Islet precursor cell (in vitro differentiated cells): ENCODE results near the gene COL4A2.

Experiments used
- DNase-seq: peaks from one replicate; pipeline ENCODE4 v3.0.0-alpha.2; 2018

The COL4A2 gene

DNA sequence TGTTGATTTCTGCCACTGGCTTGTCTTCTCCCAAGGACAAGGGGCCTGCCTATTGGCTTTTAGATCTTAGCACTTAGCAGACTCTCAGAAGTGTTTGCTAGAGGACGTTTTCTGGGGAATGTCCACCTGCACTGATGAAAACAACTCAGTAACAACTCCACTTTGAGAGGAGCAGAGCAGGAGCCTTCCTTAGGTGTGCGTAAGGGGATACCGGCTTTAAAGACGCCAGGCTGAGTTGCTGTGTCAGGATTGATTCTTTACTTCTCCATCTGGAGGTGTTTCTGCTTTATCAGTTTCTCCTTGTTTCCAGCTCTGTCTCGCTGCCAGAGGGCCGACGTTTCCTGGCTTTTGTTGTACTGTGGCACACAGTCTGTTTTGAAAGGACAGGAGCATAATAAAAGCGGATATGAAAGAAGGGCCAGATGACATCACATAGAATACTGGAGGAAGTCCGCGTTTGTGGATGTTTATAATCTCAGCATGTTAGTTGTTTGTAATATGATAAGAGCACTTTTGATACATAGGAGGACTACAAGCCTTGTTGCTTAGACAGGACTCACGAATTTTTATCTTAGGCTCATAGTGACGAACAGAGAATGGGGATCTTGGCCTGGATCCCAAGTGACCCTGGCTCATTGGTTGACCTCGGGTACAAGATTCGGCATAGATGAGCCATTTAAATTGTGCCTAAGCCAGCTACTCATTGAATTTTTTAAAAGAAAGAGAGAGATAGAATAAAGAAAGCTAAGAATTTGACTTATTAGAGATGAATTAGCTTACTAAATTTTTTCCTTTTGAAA lies 34.6 kb downstream of the COL4A2 start:
- DNase-seq = no peak

DNA sequence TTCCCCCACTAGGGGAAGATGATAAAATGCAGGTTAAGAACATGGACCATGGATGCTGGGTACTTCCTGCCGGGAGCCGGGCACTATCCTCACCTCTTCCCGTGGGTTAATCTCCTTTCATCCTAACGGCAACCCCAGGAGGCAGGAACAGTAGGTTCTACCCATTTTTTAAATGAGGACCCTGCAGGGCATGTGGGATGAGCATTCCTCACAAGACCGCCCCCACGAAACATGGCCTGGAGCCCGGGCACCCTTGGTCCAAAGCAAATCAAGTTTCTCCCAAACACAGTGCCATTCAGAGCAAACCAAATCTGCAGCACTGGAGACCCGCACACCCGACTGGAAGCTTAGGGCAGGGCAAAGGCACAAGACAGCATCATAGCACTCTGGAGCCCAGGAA lies 35.4 kb downstream of the COL4A2 start:
- DNase-seq = no peak

DNA sequence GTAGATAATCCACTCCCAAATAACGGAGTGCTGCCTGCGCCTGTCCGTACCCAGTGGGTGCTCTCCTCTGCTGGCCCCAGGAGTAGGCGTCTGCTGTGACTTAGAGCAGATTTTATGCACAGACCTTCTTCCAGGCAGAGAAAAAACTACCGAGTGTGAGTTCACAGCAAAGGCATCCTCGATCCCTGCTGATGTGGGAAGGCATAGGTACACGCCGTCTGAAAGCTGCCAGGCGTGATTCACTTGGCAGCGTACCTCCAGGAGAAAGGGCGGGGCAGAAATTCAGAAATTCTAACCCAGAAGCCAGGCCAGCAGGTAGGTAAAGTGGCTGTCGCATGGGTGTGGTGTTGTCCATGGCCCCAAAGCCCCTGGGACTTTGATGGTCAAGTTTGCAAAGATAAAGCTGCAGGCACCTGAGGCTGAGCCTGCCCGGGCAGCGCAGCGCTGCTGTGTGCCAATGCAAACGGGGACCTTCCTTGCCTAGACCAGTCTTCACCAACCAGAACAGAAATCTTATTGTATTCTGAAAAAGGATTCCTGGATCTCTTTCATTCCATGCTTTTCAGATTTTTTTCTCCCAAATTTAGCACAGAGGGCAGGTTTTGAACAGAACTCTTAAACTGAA lies 36.3 kb downstream of the COL4A2 start:
- no peak for DNase-seq

DNA sequence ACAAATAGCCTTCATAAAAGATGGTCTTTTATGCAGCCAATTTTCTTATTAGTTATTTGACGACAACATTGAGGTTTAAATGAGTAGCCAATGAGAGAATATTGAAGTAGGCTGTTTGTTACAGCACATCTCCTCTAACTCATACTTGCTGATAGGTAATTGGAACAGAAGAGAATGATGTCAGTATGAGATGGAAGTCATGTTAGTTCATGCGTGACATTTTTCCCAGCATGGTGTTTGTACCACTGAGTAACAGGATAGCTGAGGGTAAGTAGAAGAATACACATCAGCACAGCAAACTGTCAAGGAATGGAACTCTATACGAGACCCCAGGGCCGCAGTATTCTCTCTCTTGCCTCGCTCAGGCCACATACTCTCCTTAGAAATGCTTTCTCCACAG lies 37.2 kb downstream of the COL4A2 start:
- DNase-seq = no peak

DNA sequence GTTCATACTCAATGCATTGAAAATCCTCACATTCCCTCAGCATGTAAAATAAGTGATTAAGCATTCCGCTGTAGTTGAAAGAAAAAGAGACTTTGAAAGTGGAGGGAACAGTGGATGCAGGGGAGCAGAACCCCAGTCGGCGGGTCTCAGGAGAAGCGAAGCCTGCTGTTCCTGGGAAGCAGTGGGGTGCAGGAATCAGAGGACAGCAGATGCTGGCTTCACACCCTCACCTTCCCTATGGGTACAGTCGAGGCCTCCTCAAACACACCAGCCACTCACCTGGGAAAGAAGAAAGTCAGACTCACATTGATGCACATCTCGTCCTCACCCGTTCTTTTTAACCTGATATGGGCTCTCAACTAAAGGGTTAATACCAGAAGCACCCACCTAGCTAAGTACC lies 38.2 kb downstream of the COL4A2 start:
- no peak for DNase-seq

DNA sequence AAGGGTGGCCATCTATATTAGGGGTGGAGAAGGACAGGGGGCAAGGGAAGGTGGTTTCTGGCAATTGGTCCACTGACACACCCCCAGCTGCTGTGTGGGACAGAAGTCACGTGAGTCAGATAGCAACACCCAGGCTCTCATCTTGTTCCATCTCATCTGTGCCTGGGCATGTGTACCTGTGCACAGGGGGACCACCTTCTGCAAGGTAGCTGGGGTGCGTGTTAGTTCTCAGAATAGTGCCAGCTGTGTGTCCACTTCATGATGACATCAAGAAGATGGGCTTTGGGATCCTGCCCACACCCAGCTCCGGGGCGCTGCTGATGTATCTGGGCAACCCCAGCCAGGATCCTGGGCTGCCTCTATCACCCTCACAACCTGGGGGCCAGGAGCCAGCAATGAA lies 38.6 kb downstream of the COL4A2 start:
- DNase-seq = no peak

DNA sequence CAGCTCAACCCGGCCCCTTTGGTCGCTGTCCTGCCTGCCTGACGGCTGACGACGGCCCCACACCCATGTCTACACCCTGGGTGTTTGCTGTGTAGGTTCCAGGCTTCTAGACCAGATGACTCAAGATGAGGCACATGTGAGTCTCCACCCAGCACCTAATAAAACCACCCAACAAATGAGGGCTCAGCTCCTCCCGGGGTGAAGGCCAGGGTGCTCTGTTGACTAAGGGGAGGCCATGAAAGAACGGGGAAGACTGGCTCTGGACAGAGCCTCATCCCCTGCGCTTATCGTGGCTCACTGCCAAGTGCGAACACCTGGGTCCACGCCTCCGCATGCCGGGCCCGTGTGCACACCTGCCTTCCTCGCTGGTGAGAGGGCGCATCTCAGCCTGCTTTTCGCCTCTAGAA lies 39.6 kb downstream of the COL4A2 start:
- DNase-seq = no peak

DNA sequence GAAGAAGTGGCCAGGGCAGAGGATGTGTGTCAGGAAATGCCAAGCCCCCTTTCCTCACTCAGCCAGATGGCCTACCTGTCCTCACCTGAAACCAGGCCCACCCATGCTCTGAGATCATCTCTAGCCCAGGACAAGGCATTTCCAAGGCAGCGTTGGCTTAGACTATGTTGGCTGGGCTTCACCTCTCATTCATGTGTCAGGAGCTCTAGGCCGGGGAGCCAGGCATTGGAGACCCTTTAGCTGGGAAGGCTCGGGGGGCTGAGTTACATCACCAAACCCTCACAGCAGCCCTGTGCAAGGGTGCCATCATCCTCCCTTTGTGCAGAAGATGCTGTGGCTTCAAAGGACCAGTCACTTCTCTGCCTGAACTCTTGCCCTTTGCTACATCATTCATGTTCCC lies 40.0 kb downstream of the COL4A2 start:
- no peak for DNase-seq

DNA sequence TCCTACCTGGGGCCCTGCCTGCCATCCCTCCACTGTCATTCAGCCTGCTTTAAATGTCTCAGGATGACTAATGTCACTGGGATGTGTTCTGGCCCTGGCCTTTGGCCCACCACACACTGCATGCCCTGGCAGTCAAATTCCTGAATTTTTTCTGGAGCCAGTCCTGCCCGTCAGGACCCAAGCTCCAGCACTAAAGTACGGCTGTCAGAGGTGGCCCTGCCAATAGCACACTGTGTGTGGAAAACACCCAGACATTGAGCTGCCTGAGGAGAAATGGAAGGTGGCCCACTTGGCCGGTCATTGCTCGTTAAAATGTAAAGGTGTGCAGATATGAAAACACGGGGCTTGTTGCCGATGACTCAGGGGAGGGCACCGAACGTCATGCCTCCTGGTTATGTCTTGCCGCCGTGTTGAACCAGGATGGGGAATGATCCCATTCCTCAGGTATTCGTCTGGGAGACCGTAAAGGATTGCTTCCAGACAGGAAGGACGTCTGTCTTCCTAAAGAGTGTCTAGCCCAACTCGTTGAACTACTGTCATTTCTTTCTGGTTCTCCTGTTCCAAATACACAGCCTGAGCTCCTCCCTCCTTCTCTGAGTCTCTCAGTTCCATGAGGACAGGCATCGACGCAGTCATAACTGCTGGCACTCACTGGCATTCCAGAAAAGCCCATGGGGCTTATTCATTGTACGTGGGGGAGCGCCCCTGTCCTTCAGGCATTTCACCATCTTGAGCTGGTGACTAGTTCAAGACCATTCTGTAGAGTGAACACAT lies 40.6 kb downstream of the COL4A2 start:
- peak; percentile 96 for DNase-seq

DNA sequence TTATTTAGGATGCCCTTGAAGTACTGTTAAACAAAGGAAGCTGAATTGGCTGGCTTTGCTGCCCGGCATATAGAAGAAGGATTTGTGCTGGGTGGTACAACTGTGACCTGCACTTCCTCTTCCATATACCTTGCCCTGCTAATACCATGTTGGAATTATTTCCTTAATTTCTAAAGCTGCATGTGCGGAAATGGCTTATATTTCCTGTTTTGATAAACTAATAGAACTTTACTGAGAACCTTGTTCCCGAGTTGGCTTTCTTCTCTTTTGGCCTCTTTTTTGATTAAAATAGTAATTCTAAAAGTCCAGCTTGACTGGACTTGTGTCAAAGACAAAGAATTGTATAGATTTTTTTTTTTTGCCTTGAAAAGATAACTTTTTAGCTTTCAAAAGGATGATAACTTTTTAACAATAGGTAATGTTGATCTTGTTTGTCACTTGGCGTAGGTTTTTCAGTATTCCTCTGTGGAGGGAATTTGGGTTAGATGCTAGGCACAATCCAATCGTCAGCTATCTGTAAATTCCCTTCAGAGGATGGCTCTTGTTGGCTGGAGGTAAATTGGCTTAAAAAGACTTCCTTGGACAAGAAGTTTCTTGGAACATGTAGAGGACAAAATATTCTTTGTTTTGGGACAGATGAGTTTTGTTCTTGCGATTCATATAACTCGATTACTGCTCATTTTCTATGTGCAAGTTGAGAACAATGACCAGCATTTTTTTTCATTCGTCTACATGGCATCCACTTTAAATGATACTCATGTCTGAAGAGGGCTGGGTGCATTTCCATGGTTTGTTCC lies 41.4 kb downstream of the COL4A2 start:
- no peak for DNase-seq

DNA sequence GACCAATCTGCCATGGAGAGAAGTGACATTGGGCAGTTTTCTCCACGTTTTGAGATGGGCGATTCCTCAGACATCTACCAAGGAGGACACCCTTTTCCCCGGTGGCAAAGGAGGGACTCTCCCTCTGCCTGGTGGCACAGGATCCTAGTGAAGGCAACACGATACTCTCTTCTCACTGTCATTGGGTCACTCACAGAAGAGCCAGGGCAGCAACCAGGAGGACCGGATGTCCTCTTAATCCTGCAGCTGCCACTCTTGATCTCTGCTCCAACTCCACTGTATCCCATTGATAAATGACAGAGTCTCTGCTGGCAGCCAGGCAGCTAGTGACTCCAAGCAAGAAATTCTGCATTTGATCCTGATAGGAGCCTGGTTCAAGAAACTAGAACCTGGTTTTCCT lies 42.2 kb downstream of the COL4A2 start:
- DNase-seq = no peak

DNA sequence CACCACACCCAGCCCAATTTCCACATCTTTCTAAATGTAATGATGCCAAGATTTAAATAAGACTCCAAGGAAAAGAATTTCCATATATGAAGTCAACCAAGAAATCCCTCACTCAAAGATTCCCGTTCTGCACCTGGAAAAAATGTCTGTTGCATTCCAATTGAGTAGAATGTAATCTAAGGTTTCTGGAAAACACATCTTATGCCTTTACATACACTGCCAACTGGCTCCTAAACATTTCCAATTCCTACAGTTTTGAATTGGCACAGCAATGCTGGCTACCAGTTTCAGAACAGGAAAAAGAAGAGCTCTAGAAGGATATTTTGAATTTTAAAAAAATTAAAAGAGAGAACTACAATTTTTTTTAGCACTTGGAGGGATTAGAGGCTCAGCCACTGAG lies 43.0 kb downstream of the COL4A2 start:
- no peak for DNase-seq

DNA sequence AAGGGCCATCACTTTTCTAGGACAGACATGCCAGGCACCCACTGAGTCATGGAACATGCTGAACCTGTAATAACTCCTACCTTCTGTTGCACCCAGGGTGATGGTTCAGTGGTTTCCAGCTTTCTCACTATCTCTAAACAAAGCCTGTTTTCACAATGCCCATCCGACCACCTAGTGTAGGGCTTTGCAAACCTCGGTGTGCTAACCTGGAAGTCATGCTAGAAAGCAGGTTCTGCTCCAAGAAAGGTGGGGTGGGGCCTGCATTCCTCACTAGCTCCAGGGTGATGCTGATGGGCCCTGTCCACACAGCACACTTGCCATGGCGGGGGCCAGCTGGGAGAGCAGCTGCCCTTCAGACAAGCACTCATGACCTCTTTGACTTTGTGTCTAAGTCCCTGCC lies 43.4 kb downstream of the COL4A2 start:
- no peak for DNase-seq

DNA sequence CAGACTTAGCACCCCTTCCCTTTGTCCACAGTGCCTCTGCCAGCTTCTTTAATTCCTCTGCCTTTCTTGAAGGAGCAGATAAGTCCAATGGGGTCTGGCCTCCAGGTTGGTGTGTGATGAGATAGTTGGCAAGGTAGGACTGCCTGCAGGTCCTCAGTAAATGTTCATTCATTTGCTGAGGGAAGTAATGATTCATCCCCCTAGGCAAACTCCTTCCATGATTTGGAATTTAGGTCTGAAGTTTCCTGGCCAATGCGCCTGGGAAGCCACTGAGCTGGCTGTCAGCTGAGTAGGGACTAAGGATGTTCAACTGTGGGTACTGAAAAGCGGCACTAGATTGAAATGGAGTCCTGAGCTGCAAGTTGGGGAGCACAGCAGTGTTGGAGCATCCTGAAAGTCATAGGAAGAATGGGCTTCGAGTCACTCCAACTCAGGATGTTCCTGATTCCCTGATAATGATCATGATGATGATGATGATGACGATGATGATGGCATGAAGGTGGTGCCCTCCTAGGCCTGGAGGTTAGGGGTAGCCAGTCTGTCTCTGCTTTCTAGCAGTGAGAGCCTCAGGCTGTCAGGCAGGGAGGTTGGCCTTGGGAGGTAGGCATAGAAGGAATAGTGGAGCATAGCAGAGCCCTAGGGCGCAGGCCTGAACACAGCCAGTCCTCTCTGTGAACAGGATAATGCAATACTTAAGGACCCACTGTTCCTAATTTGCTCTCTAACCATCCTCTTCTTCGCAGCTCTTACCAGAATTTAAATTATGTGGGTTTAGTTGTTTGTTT lies 44.7 kb downstream of the COL4A2 start:
- DNase-seq = no peak

DNA sequence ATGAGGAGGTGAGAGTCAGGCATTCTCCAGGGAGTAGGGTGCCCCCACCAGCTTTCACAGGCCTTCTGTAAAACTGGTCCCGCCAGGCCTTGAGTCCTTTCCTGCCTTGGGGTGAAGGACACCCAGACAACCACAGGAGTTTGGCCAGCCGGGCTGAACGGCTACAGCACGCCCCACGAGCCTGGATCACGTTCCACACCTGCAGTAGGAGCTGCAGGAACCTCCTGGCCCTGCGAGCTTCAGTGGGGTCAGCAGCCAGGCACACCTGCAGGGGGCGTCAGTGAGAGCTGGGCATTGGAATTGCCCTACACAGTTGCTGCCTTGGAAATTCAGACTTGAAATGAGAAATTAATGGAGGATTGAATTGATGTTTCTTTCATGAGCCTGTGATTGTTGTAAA lies 45.7 kb downstream of the COL4A2 start:
- no peak for DNase-seq

DNA sequence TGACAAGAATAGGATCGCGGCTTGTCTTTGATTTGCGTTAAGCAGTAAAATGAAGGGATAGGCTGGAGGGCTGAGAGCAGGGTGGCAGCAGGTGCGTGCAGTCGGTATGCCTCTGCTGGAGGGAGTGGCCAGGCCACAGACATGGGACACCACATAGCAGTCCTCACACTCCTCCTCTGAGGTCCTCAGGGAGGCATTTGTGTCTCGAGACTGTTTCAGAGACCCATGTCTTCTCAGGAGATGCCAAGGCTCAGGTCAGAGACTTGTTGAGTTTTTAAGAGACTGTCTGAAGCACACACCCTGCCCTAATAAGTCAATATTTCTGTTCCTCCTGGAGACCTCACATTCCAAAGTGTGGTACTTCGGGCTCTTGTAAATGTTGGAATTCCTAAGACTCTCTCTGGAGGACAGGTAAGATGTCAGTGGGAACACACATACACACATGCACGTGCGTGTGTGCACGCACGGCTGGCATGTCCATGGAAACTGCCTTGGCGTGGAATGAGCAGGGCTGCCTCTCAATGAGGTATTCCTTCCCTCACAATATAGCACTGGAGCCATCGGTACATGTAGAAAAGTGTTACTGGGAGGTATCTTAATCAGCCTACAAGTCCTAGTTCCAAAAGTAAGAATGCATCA lies 46.4 kb downstream of the COL4A2 start:
- no peak for DNase-seq

DNA sequence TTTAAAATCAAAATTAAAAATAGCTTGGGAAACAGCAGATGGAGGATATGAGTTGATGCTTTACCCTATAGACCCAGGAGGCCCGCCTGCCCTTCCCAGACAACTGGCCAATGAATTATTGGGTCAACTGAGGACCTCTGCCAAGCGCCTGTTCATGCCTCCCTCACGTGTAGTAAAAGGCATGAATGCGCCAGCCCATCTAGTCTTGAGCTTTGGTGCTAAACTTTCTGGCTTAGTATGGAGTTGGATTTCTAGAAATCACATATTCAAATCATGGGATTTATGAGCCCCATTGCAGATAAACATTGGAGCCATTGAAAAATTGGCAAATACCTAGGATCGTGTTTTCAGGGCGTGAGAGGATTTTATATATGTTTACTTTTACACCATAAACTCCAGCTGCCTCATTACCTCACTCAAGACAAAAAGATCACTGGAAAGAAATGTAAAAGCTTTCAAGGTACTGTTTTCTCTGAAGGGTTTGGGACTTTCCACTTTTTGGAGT lies 47.1 kb downstream of the COL4A2 start:
- no peak for DNase-seq

DNA sequence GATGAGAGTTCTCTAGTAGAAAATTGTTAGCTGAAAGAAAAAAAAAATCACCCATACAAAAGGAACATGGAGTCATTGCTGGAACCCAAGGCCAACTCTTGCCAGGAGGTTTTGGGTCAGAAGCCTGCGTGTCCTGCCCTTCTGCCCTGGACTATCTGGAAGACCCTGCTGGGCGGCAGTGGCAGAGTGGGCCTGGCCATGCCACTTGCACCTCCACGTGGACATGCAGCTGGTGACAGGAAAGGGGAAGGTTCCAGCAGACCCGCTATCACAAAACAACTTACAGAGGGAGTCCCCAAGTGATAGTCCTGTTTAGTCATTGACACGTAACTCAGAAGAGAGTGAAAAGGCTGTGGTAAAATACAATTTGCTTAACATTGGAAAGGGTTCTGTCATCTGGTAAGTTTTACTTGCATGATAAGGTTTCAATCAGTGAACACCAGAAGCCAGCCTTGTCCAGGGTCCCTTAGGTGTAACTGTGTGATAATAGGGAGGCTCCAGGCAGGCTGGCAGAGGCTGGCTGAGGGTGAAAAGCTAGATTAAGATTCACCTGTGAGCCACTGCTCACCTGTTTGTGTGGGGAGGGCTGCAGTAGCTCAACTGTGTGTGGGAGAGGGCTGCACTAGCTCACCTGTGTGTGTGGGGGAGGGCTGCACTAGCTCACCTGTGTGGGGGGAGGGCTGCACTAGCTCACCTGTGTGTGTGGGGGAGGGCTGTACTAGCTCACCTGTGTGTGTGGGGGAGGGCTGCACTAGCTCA lies 47.8 kb downstream of the COL4A2 start:
- no peak for DNase-seq

DNA sequence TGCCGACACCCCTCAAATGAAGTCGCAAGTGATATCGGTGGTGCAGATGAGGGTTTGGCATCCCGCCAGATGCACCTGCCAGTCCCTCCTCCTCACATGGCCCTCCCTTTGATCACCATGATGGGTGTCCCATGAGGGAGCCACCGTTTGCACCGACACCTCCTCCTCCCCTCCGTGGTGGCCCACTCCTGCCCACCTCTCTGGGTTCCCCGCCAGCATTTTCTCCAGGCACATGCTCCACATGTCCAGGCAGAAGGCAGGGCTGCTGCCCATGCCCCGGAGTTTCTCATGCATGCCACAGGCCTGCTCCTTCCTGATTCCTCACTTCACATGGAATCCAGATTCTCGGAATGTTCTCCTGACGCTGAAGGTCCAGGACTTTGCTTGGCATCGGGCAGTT lies 49.3 kb downstream of the COL4A2 start:
- DNase-seq = no peak

DNA sequence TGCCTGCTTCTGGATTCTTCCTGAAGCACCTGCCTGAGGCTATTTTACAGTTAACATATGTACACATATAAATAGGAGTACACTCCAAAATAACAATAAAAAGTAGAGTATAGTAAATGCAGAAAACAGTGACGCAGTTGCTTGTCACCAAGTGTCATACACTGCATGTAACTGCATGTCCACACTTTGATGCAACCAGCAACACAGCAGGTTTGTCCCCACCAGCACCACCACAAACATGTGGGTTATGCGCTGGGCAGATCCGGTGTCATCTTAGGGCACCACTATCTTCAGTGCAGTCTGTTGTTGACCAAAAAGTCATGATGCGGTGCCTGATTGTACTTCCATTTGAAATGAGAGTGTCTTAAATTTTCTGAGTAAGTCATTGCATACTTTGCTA lies 51.3 kb downstream of the COL4A2 start:
- peak; percentile 24 for DNase-seq

DNA sequence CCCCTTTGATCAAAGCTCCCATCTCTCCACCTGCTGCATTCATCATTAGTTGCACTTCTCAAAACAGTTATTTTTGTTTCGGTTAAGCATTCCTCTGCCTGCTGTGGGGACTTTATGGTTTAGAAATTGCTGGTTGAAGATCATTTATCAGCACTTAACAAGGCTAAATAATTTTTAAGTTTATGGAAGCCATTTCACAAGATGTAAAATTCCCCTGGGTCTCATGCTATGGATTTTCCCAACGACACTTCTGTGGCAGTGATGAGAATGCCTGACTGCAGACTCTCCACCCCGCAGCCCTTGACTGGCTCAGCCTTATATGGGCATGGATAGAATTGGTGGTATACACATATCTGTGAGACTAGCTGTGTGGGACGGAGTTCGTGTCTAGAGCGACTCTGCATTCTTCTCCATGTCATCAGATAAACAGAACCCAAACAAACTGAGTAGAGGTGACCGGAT lies 52.8 kb downstream of the COL4A2 start:
- DNase-seq = peak; percentile 52
